HG02970 (cell line): ENCODE results near the gene CFAP251.
"Not testable (repeated sequence)": the region's sequence is repeated elsewhere in the genome, so short reads cannot be mapped to it uniquely, and the experiment has no call there.

Source experiments
- ATAC-seq: cut with Tn5 transposase; IDR thresholded peaks from one replicate; pipeline ENCODE4 v1.9.1; 2021; ENCODE audit warnings: mild to moderate bottlenecking, moderate library complexity, moderate number of reproducible peaks; ENCODE audit not compliant: unreplicated experiment, low FRiP score

The CFAP251 gene

GRCh38 chr12:122024132-122024785 is 105.9 kb downstream of the CFAP251 start:
- no peak for ATAC-seq

GRCh38 chr12:122026706-122027333 is 108.4 kb downstream of the CFAP251 start:
- ATAC-seq = no peak

GRCh38 chr12:122028165-122028904 is 109.9 kb downstream of the CFAP251 start:
- no peak for ATAC-seq

- ATAC-seq = no peak
Observed at GRCh38 chr12:122028905-122029560, 110.6 kb downstream of the CFAP251 start.

- no peak for ATAC-seq
Observed at GRCh38 chr12:122029620-122030423, 111.4 kb downstream of the CFAP251 start.

- ATAC-seq = no peak
Observed at GRCh38 chr12:122030424-122031035, 112.1 kb downstream of the CFAP251 start.

- ATAC-seq = no peak
Observed at GRCh38 chr12:122031342-122032216, 113.2 kb downstream of the CFAP251 start.

- no peak for ATAC-seq
Observed at GRCh38 chr12:122032580-122032979, 114.2 kb downstream of the CFAP251 start.

- no peak for ATAC-seq
Observed at GRCh38 chr12:122035292-122035691, 116.9 kb downstream of the CFAP251 start.

- no peak for ATAC-seq
Observed at GRCh38 chr12:122036153-122036552, 117.8 kb downstream of the CFAP251 start.

- ATAC-seq = no peak
Observed at GRCh38 chr12:122040579-122041386, 122.4 kb downstream of the CFAP251 start.

GRCh38 chr12:122041458-122041857 is 123.1 kb downstream of the CFAP251 start:
- ATAC-seq = not testable (repeated sequence)

- ATAC-seq = no peak
Observed at GRCh38 chr12:122042910-122043309, 124.5 kb downstream of the CFAP251 start.

GRCh38 chr12:122043476-122043875 is 125.1 kb downstream of the CFAP251 start:
- ATAC-seq = no peak

GRCh38 chr12:122045262-122045661 is 126.9 kb downstream of the CFAP251 start:
- ATAC-seq = no peak

- ATAC-seq = no peak
Observed at GRCh38 chr12:122046145-122046544, 127.8 kb downstream of the CFAP251 start.

GRCh38 chr12:122048151-122048550 is 129.8 kb downstream of the CFAP251 start:
- no peak for ATAC-seq

GRCh38 chr12:122049827-122050226 is 131.4 kb downstream of the CFAP251 start:
- no peak for ATAC-seq
